Measurements from ENCODE around the gene FNDC3B. TPM values are rescaled to one million over a fixed set of nuclear protein-coding genes. Genes with fewer than 3 reads are reported as not detected.

Gene FNDC3B
- total RNA-seq, 1 donor from 2014 or later, result 9.3 TPM

DNA sequence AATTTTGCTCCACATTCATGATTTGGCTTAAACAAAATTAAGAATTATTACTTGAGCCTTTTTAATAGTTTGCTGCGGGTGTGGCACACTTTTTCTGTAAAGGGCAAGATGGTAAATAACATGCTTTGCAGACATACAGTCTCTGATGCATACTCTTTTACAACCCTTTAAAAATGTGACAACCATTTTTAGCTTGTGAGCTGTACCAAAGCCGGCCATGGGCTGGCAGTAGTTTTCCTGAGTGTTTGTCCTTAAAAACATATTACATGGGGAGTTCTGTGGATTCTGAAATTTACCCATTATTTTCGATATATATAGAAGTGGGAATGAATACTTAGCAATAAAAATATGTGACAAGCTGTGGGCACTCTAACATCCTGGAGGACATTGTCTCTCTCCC, 163.4 kb downstream of the FNDC3B start:
- intact Hi-C loops (cut with micrococcal nuclease), result no loop called here
- Mint-ChIP-seq H3K36me3 (ENCODE audit: low read depth) (peaks cover 2% of the 10 kb centered on the region), H3K4me1 (no peaks in the 10 kb centered on the region), H3K27ac (no peak overlapping the region), H3K9me3 (peaks cover 12% of the 10 kb centered on the region), H3K27me3 (no peaks in the 10 kb centered on the region), H3K4me3 (no peak overlapping the region)
- ATAC-seq (ENCODE audit: low read depth), result no peak
- no peak for DNase-seq
- CTCF ChIA-PET, result no interaction called here
- POLR2A ChIA-PET, result no interaction called here
- TF ChIP-seq, protein P1, sequence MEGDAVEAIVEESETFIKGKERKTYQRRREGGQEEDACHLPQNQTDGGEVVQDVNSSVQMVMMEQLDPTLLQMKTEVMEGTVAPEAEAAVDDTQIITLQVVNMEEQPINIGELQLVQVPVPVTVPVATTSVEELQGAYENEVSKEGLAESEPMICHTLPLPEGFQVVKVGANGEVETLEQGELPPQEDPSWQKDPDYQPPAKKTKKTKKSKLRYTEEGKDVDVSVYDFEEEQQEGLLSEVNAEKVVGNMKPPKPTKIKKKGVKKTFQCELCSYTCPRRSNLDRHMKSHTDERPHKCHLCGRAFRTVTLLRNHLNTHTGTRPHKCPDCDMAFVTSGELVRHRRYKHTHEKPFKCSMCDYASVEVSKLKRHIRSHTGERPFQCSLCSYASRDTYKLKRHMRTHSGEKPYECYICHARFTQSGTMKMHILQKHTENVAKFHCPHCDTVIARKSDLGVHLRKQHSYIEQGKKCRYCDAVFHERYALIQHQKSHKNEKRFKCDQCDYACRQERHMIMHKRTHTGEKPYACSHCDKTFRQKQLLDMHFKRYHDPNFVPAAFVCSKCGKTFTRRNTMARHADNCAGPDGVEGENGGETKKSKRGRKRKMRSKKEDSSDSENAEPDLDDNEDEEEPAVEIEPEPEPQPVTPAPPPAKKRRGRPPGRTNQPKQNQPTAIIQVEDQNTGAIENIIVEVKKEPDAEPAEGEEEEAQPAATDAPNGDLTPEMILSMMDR (IDR thresholded peaks at IDR 0.05), result no peak

DNA sequence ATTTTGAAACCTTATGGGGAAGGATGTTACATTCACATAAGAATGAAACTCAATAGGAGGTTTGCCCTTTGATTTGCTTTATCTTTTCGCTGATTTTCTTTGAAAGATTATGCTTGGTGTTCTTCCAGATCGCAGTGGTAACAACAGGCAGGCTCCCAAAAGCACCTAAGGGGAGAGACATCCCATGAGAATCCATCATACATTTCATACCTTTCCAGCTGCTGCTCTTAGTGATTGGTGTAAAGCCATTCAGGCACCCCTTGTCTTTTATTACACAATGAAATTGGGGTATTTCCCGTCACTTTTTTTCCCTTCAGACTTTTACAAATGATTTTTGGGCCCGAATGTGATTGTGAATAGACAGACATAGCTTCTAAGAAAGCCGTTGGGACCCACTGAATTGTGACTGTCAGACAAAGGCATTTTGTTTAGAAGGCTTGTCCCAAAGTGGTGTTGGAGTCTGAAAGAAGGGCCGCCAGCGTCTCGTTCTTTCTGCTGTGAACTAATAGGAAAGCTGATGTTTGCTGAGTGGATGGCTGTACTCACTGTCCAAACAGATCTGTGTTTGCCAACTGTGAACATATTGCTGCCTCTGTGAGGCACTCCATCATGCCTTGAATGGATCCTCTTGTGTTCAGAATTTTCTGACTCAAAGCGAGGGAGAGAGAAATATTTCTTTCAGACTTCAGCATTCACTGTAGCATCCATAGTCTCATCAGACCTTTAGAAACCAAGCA, 164.3 kb downstream of the FNDC3B start:
- no peak overlapping the region for H3K27ac Mint-ChIP-seq

DNA sequence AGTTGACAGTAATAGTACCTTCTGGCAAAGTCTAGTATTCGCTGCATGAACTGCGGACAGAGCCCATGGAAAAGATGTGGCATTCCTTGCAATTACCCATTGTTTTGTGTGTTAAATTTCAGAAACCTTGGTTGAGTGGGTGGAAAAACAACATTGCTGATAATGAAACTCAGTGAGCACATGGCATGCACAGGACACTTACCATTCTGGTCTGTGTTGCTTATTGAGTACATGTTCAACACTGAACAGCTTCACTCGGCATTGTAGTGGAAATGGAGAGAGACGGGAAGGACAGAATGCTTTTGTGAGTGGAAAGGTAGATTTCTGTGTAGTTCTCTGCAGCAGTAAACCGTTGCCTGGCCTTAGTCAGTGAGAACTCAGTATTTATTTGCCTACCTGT, 165.3 kb downstream of the FNDC3B start:
- Mint-ChIP-seq H3K4me3 (no peak overlapping the region), H3K36me3 (ENCODE audit: low read depth) (peaks cover 2% of the 10 kb centered on the region), H3K27me3 (no peaks in the 10 kb centered on the region), H3K27ac (no peak overlapping the region), H3K4me1 (no peaks in the 10 kb centered on the region), H3K9me3 (peaks cover 12% of the 10 kb centered on the region)
- POLR2A ChIA-PET, result no interaction called here
- intact Hi-C loops (cut with micrococcal nuclease), result no loop called here
- CTCF ChIA-PET, result no interaction called here
- DNase-seq (no peak), ATAC-seq (ENCODE audit: low read depth) (no peak)
- TF ChIP-seq, protein P1 (IDR thresholded peaks at IDR 0.05), result no peak

More for the DNA sequence above, 164.3 kb downstream of the FNDC3B start:
- Mint-ChIP-seq H3K4me3 (no peak overlapping the region), H3K27me3 (no peaks in the 10 kb centered on the region), H3K9me3 (peaks cover 12% of the 10 kb centered on the region), H3K4me1 (no peaks in the 10 kb centered on the region), H3K36me3 (ENCODE audit: low read depth) (peaks cover 2% of the 10 kb centered on the region)
- intact Hi-C loops (cut with micrococcal nuclease), result no loop called here
- no peak for ATAC-seq (ENCODE audit: low read depth)
- DNase-seq, result no peak
- POLR2A ChIA-PET, result no interaction called here
- TF ChIP-seq, protein P1 (IDR thresholded peaks at IDR 0.05), result no peak
- CTCF ChIA-PET, result no interaction called here

DNA sequence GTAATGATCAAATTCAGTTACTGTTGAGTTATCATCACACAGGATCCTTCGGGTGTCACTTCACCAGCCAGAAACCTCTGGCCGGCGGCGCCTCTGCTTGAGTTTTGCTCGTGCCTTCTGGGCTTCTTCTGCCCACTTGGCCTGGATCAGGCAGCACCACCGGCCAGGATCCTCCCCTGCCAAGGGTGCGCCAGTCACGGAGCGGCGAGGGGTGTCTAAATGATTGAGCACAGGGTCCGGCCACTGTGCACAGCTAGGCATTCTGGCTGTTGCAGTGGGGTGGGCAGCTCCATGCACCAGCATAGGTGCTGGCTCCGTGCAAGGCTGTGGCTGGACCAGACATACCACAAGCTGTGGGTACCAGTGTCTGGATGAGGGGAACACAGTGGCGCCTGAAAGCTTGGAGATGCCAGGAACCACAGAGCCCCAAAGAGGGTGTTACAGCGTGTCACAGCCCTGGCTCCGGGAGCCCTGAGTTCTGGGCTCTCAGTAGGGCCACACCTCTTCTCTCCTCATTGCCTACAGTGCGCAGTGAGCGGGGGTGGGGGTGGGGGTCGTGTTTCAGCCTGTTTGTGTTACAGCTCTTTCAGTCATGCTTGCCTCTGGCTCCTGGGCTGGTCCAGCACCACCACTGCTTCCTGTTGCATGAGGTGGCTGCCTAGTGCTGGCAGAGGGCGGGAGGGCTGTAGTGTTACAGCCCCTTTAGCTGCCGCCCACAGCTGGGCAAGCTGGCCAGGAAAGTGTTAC, 169.4 kb downstream of the FNDC3B start:
- peaks cover 2% of the 10 kb centered on the region for H3K36me3 Mint-ChIP-seq (ENCODE audit: low read depth)
- POLR2A ChIA-PET, result no interaction called here
- H3K27ac Mint-ChIP-seq, result no peak overlapping the region

More for the DNA sequence above, 169.4 kb downstream of the FNDC3B start:
- no peak for DNase-seq
- no peaks in the 10 kb centered on the region for H3K27me3 Mint-ChIP-seq
- no peaks in the 10 kb centered on the region for H3K4me1 Mint-ChIP-seq
- no peak overlapping the region for H3K4me3 Mint-ChIP-seq
- TF ChIP-seq, protein P1 (IDR thresholded peaks at IDR 0.05), result no peak
- CTCF ChIA-PET, result no interaction called here
- H3K9me3 Mint-ChIP-seq, result peaks cover 12% of the 10 kb centered on the region
- ATAC-seq (ENCODE audit: low read depth), result no peak
- intact Hi-C loops (cut with micrococcal nuclease), result no loop called here
